ENCODE measurements around the gene CD2BP2.
A peak's percentile ranks its signal among the peaks of the same experiment; 100 is the strongest.
"Not testable (repeated sequence)": the region's sequence is repeated elsewhere in the genome, so short reads cannot be mapped to it uniquely, and the experiment has no call there.

Gene CD2BP2

GRCh38 chr16:30348113-30348512 is 7.0 kb downstream of the CD2BP2 start:
- Histone ChIP-seq H3K4me3 (ENCODE audit: low read length) (no peak overlapping the region), H3K9me3 (ENCODE audit: control insufficient read depth, low read depth, low read length) (no peaks in the 10 kb centered on the region), H3K36me3 (ENCODE audit: control insufficient read depth, low read depth, low read length) (peaks cover 33% of the 10 kb centered on the region), H3K27ac (ENCODE audit: low read length) (no peak overlapping the region), H3K9ac (ENCODE audit: low read length) (no peak overlapping the region), H3K27me3 (ENCODE audit: control insufficient read depth, insufficient read depth, low read length) (no peaks in the 10 kb centered on the region), H3K4me1 (ENCODE audit: control insufficient read depth, low read depth, low read length) (no peaks in the 10 kb centered on the region)

- H3K27me3 ChIP-seq (ENCODE audit: control insufficient read depth, insufficient read depth, low read length), result no peaks in the 10 kb centered on the region
- H3K9me3 ChIP-seq (ENCODE audit: control insufficient read depth, low read depth, low read length), result no peaks in the 10 kb centered on the region
- peaks cover 14% of the 10 kb centered on the region for H3K36me3 ChIP-seq (ENCODE audit: control insufficient read depth, low read depth, low read length)
- no peak overlapping the region for H3K9ac ChIP-seq (ENCODE audit: low read length)
- no peak overlapping the region for H3K4me3 ChIP-seq (ENCODE audit: low read length)
- no peaks in the 10 kb centered on the region for H3K4me1 ChIP-seq (ENCODE audit: control insufficient read depth, low read depth, low read length)
- no peak overlapping the region for H3K27ac ChIP-seq (ENCODE audit: low read length)
Measured at GRCh38 chr16:30346286-30346685, 8.8 kb downstream of the CD2BP2 start.

- H3K4me3 ChIP-seq (ENCODE audit: low read length); H3K27ac ChIP-seq (ENCODE audit: low read length); H3K9me3 ChIP-seq (ENCODE audit: control insufficient read depth, low read depth, low read length); H3K9ac ChIP-seq (ENCODE audit: low read length); H3K36me3 ChIP-seq (ENCODE audit: control insufficient read depth, low read depth, low read length); H3K4me1 ChIP-seq (ENCODE audit: control insufficient read depth, low read depth, low read length); H3K27me3 ChIP-seq (ENCODE audit: control insufficient read depth, insufficient read depth, low read length): not testable (repeated sequence)
Measured at GRCh38 chr16:30343491-30343820, 11.7 kb downstream of the CD2BP2 start.

- no peaks in the 10 kb centered on the region for H3K9me3 ChIP-seq (ENCODE audit: control insufficient read depth, low read depth, low read length)
- no peaks in the 10 kb centered on the region for H3K4me1 ChIP-seq (ENCODE audit: control insufficient read depth, low read depth, low read length)
- H3K36me3 ChIP-seq (ENCODE audit: control insufficient read depth, low read depth, low read length), result no peaks in the 10 kb centered on the region
- H3K27ac ChIP-seq (ENCODE audit: low read length), result no peak overlapping the region
- H3K4me3 ChIP-seq (ENCODE audit: low read length), result no peak overlapping the region
- H3K9ac ChIP-seq (ENCODE audit: low read length), result no peak overlapping the region
- no peaks in the 10 kb centered on the region for H3K27me3 ChIP-seq (ENCODE audit: control insufficient read depth, insufficient read depth, low read length)
Measured at GRCh38 chr16:30342751-30343490, 12.2 kb downstream of the CD2BP2 start.

- not testable (repeated sequence) for H3K36me3 ChIP-seq (ENCODE audit: control insufficient read depth, low read depth, low read length); H3K27ac ChIP-seq (ENCODE audit: low read length); H3K4me3 ChIP-seq (ENCODE audit: low read length); H3K4me1 ChIP-seq (ENCODE audit: control insufficient read depth, low read depth, low read length); H3K9me3 ChIP-seq (ENCODE audit: control insufficient read depth, low read depth, low read length); H3K27me3 ChIP-seq (ENCODE audit: control insufficient read depth, insufficient read depth, low read length); H3K9ac ChIP-seq (ENCODE audit: low read length)
Measured at GRCh38 chr16:30341971-30342370, 13.1 kb downstream of the CD2BP2 start.

GRCh38 chr16:30340621-30341020 is 14.5 kb downstream of the CD2BP2 start:
- H3K27ac ChIP-seq (ENCODE audit: low read length), result no peak overlapping the region
- no peak overlapping the region for H3K4me3 ChIP-seq (ENCODE audit: low read length)
- no peaks in the 10 kb centered on the region for H3K27me3 ChIP-seq (ENCODE audit: control insufficient read depth, insufficient read depth, low read length)

GRCh38 chr16:30338715-30339114 is 16.4 kb downstream of the CD2BP2 start:
- H3K36me3 ChIP-seq (ENCODE audit: control insufficient read depth, low read depth, low read length); H3K4me1 ChIP-seq (ENCODE audit: control insufficient read depth, low read depth, low read length); H3K9me3 ChIP-seq (ENCODE audit: control insufficient read depth, low read depth, low read length); H3K27me3 ChIP-seq (ENCODE audit: control insufficient read depth, insufficient read depth, low read length); H3K4me3 ChIP-seq (ENCODE audit: low read length); H3K9ac ChIP-seq (ENCODE audit: low read length); H3K27ac ChIP-seq (ENCODE audit: low read length): not testable (repeated sequence)

More at GRCh38 chr16:30340621-30341020, 14.5 kb downstream of the CD2BP2 start:
- peaks cover 3% of the 10 kb centered on the region for H3K4me1 ChIP-seq (ENCODE audit: control insufficient read depth, low read depth, low read length)
- H3K36me3 ChIP-seq (ENCODE audit: control insufficient read depth, low read depth, low read length), result no peaks in the 10 kb centered on the region
- H3K9ac ChIP-seq (ENCODE audit: low read length), result no peak overlapping the region
- no peaks in the 10 kb centered on the region for H3K9me3 ChIP-seq (ENCODE audit: control insufficient read depth, low read depth, low read length)

GRCh38 chr16:30337964-30338357 is 17.1 kb downstream of the CD2BP2 start:
- H3K27ac ChIP-seq (ENCODE audit: low read length); H3K9ac ChIP-seq (ENCODE audit: low read length); H3K4me3 ChIP-seq (ENCODE audit: low read length); H3K9me3 ChIP-seq (ENCODE audit: control insufficient read depth, low read depth, low read length); H3K4me1 ChIP-seq (ENCODE audit: control insufficient read depth, low read depth, low read length); H3K36me3 ChIP-seq (ENCODE audit: control insufficient read depth, low read depth, low read length); H3K27me3 ChIP-seq (ENCODE audit: control insufficient read depth, insufficient read depth, low read length): not testable (repeated sequence)

- Histone ChIP-seq H3K4me3 (ENCODE audit: low read length) (peak overlapping the region; percentile 21), H3K36me3 (ENCODE audit: control insufficient read depth, low read depth, low read length) (no peaks in the 10 kb centered on the region), H3K27ac (ENCODE audit: low read length) (no peak overlapping the region), H3K9ac (ENCODE audit: low read length) (no peak overlapping the region), H3K4me1 (ENCODE audit: control insufficient read depth, low read depth, low read length) (peaks cover 5% of the 10 kb centered on the region), H3K9me3 (ENCODE audit: control insufficient read depth, low read depth, low read length) (no peaks in the 10 kb centered on the region), H3K27me3 (ENCODE audit: control insufficient read depth, insufficient read depth, low read length) (no peaks in the 10 kb centered on the region)
Measured at GRCh38 chr16:30335598-30336474, 19.3 kb downstream of the CD2BP2 start.

- not testable (repeated sequence) for H3K4me1 ChIP-seq (ENCODE audit: control insufficient read depth, low read depth, low read length); H3K9ac ChIP-seq (ENCODE audit: low read length); H3K27me3 ChIP-seq (ENCODE audit: control insufficient read depth, insufficient read depth, low read length); H3K9me3 ChIP-seq (ENCODE audit: control insufficient read depth, low read depth, low read length); H3K36me3 ChIP-seq (ENCODE audit: control insufficient read depth, low read depth, low read length); H3K27ac ChIP-seq (ENCODE audit: low read length)
- peak overlapping the region; percentile 59 for H3K4me3 ChIP-seq (ENCODE audit: low read length)
Measured at GRCh38 chr16:30335028-30335597, 20.0 kb downstream of the CD2BP2 start.

GRCh38 chr16:30334473-30334989 is 20.6 kb downstream of the CD2BP2 start:
- peak overlapping the region; percentile 48 for H3K9ac ChIP-seq (ENCODE audit: low read length)
- not testable (repeated sequence) for H3K27ac ChIP-seq (ENCODE audit: low read length); H3K4me1 ChIP-seq (ENCODE audit: control insufficient read depth, low read depth, low read length); H3K27me3 ChIP-seq (ENCODE audit: control insufficient read depth, insufficient read depth, low read length); H3K9me3 ChIP-seq (ENCODE audit: control insufficient read depth, low read depth, low read length); H3K36me3 ChIP-seq (ENCODE audit: control insufficient read depth, low read depth, low read length)
- H3K4me3 ChIP-seq (ENCODE audit: low read length), result peak overlapping the region; percentile 64
